BJ (cell line): ENCODE data around the gene RGS3. TPM values are rescaled to one million over a fixed set of nuclear protein-coding genes. Genes with fewer than 3 reads are reported as not detected.

Experiments
- CTCF ChIA-PET: fragments of 350-600 bp; formaldehyde crosslinking; extraction: SDS; loops from one replicate; lab custom pipeline; 2021; ENCODE audit warnings: antibody characterized with exemption, inconsistent platforms; lab: Yijun Ruan, JAX
- POLR2A ChIA-PET: fragments of 300-600 bp; sonication (Branson Sonifier 250); formaldehyde crosslinking; extraction: SDS; loops from one replicate; lab custom pipeline; 2021; ENCODE audit warnings: antibody characterized with exemption; lab: Charles Lee
- DNase-seq: peaks from one replicate; pipeline ENCODE4 v3.0.0-alpha.2; 2011; ENCODE audit warnings: low read depth
- H3K27me3 ChIP-seq: 2 replicates; pipeline ENCODE4 v1.6.0; 2011; ENCODE audit warnings: low read length; ENCODE audit not compliant: control insufficient read depth, insufficient read depth
- H3K36me3 ChIP-seq: 2 replicates; pipeline ENCODE4 v1.5.1; 2011; ENCODE audit warnings: low read length; ENCODE audit not compliant: control insufficient read depth, insufficient read depth
- H3K4me3 ChIP-seq: 2 replicates; pipeline ENCODE4 v1.5.1; 2011; ENCODE audit warnings: low read depth, mild to moderate bottlenecking, control low read depth, low read length
- polyA plus RNA-seq: library from polyadenylated mRNA; depleted of rRNA; stranded (reverse); fragments of >200 nt; gene quantifications from 2 replicates; pipeline ENCODE4 v1.2.3, GENCODE V29; 2011
- TF ChIP-seq, protein P1 (sequence below): IDR thresholded peaks from 2 replicates; pipeline ENCODE4 v1.5.1; 2011; ENCODE audit warnings: low read depth, mild to moderate bottlenecking, control low read depth, inconsistent platforms, low read length, moderate library complexity; ENCODE audit not compliant: insufficient read depth

The RGS3 gene
- polyA plus RNA-seq, 1 experiment, result 66.4 TPM

DNA sequence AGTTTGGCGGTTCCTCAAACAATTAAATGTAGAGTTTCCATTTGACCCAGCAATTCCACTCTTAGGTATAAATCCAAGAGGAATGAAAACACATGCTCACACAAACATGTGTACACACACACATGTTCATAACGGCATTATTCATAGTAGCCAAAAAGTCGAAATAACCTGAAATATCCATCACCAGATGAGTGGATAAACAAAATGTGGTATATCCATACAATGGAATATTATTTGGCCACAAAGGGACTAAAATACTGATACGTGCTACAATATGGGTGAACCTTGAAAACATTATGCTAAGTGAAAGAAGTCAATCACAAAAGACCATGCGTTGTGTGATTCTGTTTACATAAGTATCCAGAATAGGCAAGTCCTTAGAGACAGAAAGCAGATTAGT lies 8.7 kb downstream of the RGS3 start:
- CTCF ChIA-PET, result no interaction called here
- Histone ChIP-seq H3K27me3 (no peaks in the 10 kb centered on the region; the same call in 1 of the 2 replicates), H3K36me3 (no peaks in the 10 kb centered on the region), H3K4me3 (no peak overlapping the region)
- no peak for DNase-seq
- POLR2A ChIA-PET, result no interaction called here
- TF ChIP-seq, protein P1, sequence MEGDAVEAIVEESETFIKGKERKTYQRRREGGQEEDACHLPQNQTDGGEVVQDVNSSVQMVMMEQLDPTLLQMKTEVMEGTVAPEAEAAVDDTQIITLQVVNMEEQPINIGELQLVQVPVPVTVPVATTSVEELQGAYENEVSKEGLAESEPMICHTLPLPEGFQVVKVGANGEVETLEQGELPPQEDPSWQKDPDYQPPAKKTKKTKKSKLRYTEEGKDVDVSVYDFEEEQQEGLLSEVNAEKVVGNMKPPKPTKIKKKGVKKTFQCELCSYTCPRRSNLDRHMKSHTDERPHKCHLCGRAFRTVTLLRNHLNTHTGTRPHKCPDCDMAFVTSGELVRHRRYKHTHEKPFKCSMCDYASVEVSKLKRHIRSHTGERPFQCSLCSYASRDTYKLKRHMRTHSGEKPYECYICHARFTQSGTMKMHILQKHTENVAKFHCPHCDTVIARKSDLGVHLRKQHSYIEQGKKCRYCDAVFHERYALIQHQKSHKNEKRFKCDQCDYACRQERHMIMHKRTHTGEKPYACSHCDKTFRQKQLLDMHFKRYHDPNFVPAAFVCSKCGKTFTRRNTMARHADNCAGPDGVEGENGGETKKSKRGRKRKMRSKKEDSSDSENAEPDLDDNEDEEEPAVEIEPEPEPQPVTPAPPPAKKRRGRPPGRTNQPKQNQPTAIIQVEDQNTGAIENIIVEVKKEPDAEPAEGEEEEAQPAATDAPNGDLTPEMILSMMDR, result no peak

DNA sequence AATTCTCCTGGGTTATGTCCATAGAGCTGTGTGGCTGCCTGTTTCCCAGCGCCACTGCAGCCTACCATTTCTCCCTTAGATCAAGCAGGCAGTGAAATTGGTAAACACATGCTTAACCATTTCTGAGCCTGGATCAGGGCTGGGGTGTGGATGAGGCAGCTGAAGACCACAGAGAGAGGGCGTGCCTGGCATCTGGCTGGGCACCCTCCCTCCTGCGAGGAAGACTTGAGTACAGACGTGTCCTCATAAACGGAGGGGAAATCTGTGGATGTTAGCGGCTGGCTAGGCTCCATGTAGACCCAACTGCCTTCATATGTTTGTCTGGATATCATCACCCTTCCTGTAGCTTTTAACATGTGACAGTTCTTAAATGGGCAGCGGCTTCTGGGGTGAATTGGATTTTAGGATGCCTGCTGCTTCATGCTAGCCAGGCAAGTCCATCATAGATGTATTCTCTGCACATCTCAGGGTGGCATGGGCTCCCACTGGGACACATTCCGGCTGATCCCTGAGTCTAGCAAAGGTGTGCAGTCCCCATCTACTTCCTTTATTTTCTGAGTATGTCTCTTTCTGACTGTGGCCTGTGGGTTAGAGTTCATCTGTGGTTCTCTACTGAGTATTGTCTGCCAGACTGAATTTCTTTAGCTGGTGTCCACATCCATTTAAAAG lies 11.0 kb downstream of the RGS3 start:
- POLR2A ChIA-PET, result no interaction called here
- TF ChIP-seq, protein P1, result no peak
- H3K4me3 ChIP-seq, result no peak overlapping the region
- H3K27me3 ChIP-seq, result peaks cover 2% of the 10 kb centered on the region
- no peaks in the 10 kb centered on the region for H3K36me3 ChIP-seq
- CTCF ChIA-PET, result interaction anchor here (1.0 to 2.2 kb wide), 4 partner anchors 10 to 114 kb away, joined by 3 to 9 read pairs (median 6); no protein-coding TSS in a partner anchor
- no peak for DNase-seq

DNA sequence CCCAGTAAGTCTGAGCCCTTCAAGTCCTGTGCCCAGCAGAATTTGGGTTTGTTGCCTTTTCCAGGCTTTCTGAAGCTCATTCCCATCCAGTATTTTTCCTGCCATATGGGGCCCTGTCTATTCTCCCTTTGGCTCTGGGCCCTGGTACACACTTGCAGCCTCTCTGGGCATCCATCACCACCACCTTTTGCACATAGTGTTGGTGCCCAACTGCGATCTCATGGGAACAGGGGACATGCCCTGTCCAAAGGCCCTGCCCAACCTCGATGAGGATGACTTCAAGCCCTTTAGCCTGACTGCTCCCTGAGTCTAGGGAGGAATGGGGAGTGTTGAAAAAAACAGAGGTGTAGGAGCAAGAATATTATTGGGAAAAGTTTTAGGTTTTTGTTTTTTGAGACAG lies 11.5 kb downstream of the RGS3 start:
- Histone ChIP-seq H3K27me3 (peaks cover 2% of the 10 kb centered on the region), H3K4me3 (no peak overlapping the region), H3K36me3 (no peaks in the 10 kb centered on the region)
- DNase-seq, result no peak
- TF ChIP-seq, protein P1, result no peak
- ChIA-PET CTCF (interaction anchor here (1.6 to 2.2 kb wide), 2 partner anchors 9 to 19 kb away, joined by 5 to 9 read pairs; no protein-coding TSS in a partner anchor), POLR2A (no interaction called here)

DNA sequence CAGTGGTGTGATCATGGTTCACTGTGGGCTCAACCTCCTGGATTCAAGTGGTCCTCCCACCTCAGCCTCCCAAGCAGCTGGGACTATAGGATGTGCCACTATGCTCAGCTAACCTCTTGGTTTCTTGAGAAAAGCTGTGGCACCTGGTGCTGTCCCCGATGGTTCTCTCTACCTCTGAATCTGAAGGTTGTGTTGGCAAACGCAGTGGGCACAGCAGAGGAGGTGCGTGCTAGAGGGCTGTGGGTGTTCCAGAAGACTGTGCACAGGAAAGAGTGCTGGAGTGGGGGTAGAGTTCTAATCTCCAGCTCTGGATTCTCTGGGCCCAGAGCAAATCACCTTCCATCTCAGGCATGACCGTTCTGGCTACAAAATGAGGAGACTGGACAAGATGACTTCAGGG lies 12.5 kb downstream of the RGS3 start:
- ChIA-PET CTCF (no interaction called here), POLR2A (interaction anchor here (0.6 kb wide), 1 partner anchor 8 kb away, joined by 8 read pairs; no protein-coding TSS in a partner anchor)
- H3K27me3 ChIP-seq, result peaks cover 2% of the 10 kb centered on the region
- DNase-seq, result no peak
- no peak overlapping the region for H3K4me3 ChIP-seq
- H3K36me3 ChIP-seq, result no peaks in the 10 kb centered on the region
- TF ChIP-seq, protein P1, result no peak

DNA sequence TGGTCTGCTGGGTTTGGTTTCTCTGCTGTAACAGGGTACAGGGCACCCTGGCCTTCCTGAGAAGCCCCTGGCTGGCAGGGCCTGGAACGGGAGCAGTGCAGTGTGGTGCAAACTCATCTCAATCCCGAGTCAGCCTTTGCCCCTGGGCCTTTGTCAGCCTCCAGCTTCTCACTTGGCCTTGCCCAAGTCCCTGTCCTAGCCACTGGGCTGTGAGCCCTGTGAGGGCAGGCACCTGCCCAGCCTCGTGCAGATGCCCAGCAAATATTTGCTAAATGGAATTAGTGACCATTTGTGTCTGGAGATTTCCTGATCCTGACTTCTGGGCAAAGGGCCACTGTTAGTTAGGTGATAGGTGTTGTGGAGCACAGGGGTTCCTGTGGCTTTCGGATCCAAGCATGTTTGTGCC lies 13.0 kb downstream of the RGS3 start:
- Histone ChIP-seq H3K36me3 (no peaks in the 10 kb centered on the region), H3K27me3 (peaks cover 2% of the 10 kb centered on the region), H3K4me3 (no peak overlapping the region)
- ChIA-PET CTCF (interaction anchor here (0.5 to 1.3 kb wide), 2 partner anchors 10 to 15 kb away, joined by 3 to 4 read pairs; no protein-coding TSS in a partner anchor), POLR2A (interaction anchor here (0.6 kb wide), 1 partner anchor 7 kb away, joined by 8 read pairs; no protein-coding TSS in a partner anchor)
- TF ChIP-seq, protein P1, result no peak
- no peak for DNase-seq
